Memory B cell (primary cell): ENCODE measurements around the gene TMEM154.

Source experiments
- ATAC-seq: fragments of 150-1000 bp; cut with Tn5 transposase; 2 replicates; pipeline ENCODE4 v1.10.0; 2021; ENCODE audit warnings: low read depth, mild to moderate bottlenecking, moderate library complexity
- DNase-seq, 2 donors: peaks; one replicate each; pipeline ENCODE4 v3.0.0; 2022; ENCODE audit warnings: low spot score in 2 of 2
- H3K27ac Mint-ChIP-seq: one replicate; pipeline ENCODE4 v1.8.0; 2022; ENCODE audit warnings: mild to moderate bottlenecking, moderate library complexity, mixed read lengths
- H3K27me3 Mint-ChIP-seq: one replicate; pipeline ENCODE4 v1.8.0; 2022; ENCODE audit warnings: mixed read lengths
- H3K36me3 Mint-ChIP-seq: one replicate; pipeline ENCODE4 v1.8.0; 2022; ENCODE audit warnings: mild to moderate bottlenecking, mixed read lengths
- H3K4me1 Mint-ChIP-seq: one replicate; pipeline ENCODE4 v1.8.0; 2022; ENCODE audit warnings: mixed read lengths
- H3K4me3 Mint-ChIP-seq: one replicate; pipeline ENCODE4 v1.8.0; 2022; ENCODE audit warnings: mild to moderate bottlenecking, moderate library complexity, mixed read lengths
- H3K9me3 Mint-ChIP-seq: one replicate; pipeline ENCODE4 v1.8.0; 2022; ENCODE audit warnings: mixed read lengths

The TMEM154 gene

DNA sequence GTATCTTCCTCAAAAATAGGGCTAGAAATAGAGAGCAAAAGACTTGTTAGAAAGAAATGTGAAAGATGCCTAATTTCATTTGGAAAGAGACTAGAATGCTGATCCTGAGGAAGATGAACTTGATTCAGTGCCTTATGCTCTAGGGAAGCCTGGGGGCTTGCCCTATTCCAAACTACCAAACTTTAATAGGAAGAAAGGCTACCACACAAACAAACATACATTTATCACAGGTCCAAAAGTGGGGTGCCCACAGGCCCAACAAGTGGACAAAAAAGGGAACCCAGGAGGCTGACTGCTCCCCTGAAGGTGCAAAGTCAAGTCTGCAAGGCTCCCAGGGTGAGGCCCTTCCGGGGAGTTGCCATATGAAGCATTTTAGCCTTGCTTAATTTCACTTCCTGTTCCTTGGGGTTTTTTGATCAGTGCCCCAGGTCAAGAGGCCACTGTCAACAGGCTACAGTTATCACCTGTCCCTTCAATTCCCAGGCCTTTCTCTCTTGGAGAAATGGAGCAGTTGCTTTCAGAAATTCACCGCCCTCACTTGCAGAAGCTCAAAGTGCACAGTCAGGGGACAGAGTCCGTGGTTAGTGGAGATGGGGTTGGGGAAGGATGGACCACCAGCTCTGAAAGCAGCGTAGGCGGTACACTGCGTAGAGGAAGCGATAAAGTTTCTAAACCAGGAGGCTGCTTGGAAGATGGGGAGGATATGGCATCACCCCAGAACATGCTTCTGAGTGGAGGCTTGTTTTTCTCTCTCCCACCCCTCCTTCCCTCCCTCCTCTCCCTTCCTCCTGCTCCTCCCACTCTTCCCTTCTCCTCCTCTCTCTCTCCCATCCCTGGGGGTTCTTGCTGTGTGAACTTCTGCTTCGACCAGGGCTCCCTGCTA, 36.4 kb downstream of the TMEM154 start:
- Mint-ChIP-seq H3K9me3 (no peaks in the 10 kb centered on the region), H3K27ac (peak overlapping the region; percentile 97), H3K36me3 (peaks cover 29% of the 10 kb centered on the region), H3K4me1 (peaks cover 49% of the 10 kb centered on the region), H3K4me3 (peak overlapping the region; percentile 80), H3K27me3 (no peaks in the 10 kb centered on the region)
- DNase-seq (peak; percentile 56 to 59), ATAC-seq (peak; percentile 91)

DNA sequence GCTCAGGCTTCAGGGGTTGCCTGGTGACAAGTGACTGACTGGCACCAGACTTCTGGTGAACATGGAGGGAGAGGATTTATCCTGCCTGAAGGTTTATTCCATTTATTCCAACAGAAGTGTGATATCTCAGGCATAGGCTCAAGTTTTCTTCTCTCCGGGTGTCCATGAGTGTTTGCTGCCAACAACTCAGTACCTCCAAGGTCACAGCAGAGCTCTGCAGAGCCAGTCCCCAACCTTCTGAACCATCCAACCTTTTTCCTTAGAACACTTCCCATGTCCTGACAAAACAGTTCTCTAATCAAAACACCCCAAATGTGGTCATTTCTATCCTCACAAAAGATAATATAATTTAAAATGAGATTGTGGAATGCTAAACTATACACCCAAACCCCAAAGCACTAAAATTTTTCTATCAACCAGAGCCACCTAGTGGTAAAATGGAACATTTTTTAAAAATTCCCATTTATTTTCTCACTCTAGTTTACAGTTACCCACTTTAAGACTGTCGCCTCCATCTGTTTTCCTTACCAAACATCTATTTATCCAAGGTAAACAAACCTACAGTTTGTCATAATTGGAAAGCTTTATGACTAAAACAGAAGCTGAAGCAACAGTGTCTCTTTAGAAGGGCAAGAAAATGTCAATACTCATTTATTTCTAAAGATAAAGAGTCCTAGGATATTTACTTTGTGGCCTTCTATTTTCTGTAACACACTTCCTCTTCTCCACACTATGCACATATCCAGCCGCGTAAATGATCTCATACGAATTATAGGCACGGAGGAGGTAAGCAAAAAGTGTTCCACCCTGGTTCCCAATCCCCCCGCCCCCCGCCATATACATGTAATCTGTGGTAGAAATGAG, 39.5 kb downstream of the TMEM154 start:
- H3K9me3 Mint-ChIP-seq, result no peaks in the 10 kb centered on the region
- no peaks in the 10 kb centered on the region for H3K27me3 Mint-ChIP-seq
- H3K4me1 Mint-ChIP-seq, result peaks cover 44% of the 10 kb centered on the region
- H3K4me3 Mint-ChIP-seq, result no peak overlapping the region
- ATAC-seq, result no peak
- H3K27ac Mint-ChIP-seq, result peak overlapping the region; percentile 3
- H3K36me3 Mint-ChIP-seq, result peaks cover 27% of the 10 kb centered on the region
- peak in 1 of 2 donors; percentile 15 for DNase-seq

DNA sequence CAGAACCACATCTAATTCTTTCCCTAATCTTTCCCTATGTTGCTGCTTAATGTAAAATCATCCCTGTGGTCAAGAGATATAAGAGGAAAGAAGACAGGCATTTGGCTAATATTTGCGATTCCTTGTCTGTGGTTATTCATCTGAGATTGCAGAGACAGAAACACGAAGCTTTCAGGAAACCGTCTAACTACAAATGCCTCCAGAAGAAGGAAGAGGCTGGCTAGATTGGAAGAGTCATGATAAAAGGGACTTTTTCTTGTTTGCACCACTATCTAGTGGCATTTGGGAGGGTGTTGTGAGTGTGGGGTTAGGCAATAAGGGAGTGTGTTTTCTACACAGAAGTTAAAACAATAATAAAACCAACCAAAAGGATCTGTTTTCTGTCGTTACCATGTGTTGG, 43.9 kb downstream of the TMEM154 start:
- no peaks in the 10 kb centered on the region for H3K9me3 Mint-ChIP-seq
- no peaks in the 10 kb centered on the region for H3K27me3 Mint-ChIP-seq
- peaks cover 19% of the 10 kb centered on the region for H3K4me1 Mint-ChIP-seq
- H3K36me3 Mint-ChIP-seq, result peaks cover 29% of the 10 kb centered on the region
- ATAC-seq (no peak), DNase-seq (no peak)
- H3K4me3 Mint-ChIP-seq, result no peak overlapping the region
- peak overlapping the region; percentile 58 for H3K27ac Mint-ChIP-seq

DNA sequence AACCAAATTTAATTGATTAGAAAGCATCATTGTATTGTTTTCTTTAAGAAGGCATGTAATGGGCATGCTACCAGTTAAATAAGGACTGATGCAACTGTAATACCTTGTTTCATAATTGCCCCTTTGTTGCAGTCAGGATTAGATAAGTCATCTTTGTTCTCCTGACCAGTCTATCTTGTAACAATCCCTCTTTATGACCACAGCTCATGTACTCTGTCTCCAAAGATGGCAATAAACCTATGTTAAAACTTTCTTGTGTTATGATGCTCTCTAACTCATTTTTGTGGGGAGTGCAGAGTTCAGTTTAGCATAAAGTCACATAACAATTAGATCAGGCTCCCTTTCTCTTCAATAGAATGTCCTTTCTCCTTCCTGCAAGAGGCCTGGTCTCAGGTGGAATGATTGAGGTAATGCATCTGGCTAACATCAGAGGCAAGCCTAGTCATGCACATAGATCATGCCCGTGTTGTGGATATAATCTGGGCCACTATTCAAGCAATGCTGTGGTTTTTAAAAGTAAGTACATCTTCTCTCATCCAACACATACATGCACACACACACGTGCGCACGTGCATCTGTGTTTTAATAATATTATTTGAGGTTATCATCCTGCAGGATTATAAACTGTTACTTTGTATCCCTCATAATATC, 45.6 kb downstream of the TMEM154 start:
- no peak overlapping the region for H3K27ac Mint-ChIP-seq
- H3K36me3 Mint-ChIP-seq, result peaks cover 27% of the 10 kb centered on the region

DNA sequence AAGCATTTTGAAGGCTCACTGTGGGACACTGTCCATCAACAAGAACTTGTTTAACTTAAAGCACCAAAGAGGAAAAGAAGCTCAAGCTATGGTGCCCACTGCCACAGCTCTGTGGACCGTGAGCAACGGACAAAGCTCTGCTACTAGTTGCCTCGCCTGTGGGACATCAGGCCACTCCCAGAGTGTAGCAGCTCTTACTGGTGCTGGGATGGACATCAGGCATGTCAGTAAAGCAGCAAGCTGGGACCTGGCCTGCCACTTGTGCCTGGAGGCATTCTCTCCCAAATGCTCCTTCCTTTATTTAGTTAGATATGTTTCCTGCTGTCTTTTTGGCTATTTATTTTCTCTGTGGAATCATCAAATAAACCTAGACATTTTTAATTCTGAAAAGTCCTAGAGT, 46.7 kb downstream of the TMEM154 start:
- Mint-ChIP-seq H3K27ac (no peak overlapping the region), H3K27me3 (no peaks in the 10 kb centered on the region), H3K4me3 (no peak overlapping the region), H3K9me3 (no peaks in the 10 kb centered on the region), H3K36me3 (peaks cover 29% of the 10 kb centered on the region), H3K4me1 (peaks cover 13% of the 10 kb centered on the region)
- ATAC-seq (no peak), DNase-seq (no peak)

More for the DNA sequence above, 45.6 kb downstream of the TMEM154 start:
- no peak overlapping the region for H3K4me3 Mint-ChIP-seq
- peaks cover 13% of the 10 kb centered on the region for H3K4me1 Mint-ChIP-seq
- H3K9me3 Mint-ChIP-seq, result no peaks in the 10 kb centered on the region
- no peak for DNase-seq
- H3K27me3 Mint-ChIP-seq, result no peaks in the 10 kb centered on the region
- no peak for ATAC-seq

DNA sequence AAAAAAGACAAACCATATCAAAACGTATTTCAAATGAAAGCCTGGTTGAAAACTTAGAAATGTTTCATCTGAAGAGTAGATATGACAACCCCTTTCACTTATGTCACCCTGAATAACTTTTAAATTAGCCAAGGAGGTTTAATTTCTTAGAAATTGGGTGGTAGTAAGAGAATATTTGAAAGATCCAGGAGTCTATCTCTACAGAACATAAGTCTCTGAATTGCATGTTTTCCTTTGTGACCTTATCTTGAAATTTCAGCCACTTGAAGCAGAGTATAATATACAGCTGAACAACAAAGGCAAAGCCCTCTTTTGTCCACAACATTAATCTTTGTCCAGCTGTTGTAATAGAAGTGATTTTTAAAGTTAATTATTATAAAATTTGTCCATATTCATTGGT, 49.5 kb downstream of the TMEM154 start:
- ATAC-seq (no peak), DNase-seq (no peak)
- H3K4me3 Mint-ChIP-seq, result no peak overlapping the region
- no peaks in the 10 kb centered on the region for H3K9me3 Mint-ChIP-seq
- H3K27me3 Mint-ChIP-seq, result no peaks in the 10 kb centered on the region
- peaks cover 28% of the 10 kb centered on the region for H3K36me3 Mint-ChIP-seq
- H3K4me1 Mint-ChIP-seq, result no peaks in the 10 kb centered on the region
- no peak overlapping the region for H3K27ac Mint-ChIP-seq

DNA sequence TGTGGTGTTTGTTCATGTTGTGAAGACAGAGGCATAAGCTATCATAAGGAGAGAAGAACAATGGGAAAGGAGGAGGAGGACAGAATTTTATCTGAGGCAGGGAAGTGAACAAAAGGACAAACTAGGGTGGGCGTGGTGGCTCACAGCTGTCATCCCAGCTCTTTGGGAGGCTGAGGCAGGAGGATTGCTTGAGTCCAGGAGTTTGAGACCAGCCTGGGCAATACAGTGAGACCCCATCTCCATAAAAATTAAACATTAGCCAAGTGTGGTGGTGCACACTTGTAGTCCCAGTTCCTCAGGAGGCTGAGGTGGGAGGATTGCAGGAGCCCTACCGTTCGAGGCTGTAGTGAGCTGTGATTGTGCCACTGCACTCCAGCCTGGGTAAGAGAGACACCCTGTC, 49.9 kb downstream of the TMEM154 start:
- Mint-ChIP-seq H3K27ac (peak overlapping the region; percentile 58), H3K4me1 (no peaks in the 10 kb centered on the region), H3K27me3 (no peaks in the 10 kb centered on the region), H3K4me3 (no peak overlapping the region), H3K9me3 (no peaks in the 10 kb centered on the region), H3K36me3 (peaks cover 28% of the 10 kb centered on the region)
- ATAC-seq (no peak), DNase-seq (no peak)

DNA sequence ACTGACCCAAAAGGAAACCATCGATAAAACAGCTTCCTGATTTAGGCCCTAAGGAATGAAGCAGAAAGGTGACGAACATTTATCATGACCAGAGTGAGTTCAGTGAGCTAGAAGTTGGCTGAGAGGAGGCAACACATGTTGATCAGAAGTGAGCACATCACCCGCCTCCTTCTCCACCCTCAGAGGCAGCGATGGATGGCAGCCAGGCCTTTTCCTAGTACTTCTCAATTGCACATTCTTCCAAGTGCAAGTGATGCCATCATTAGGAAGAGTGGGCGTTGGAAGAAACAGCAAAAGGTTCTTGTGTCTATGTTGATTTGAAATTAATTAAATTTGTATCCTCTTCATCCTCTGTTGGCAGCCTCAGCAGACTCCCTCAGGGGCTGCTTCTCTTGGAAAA, 51.7 kb downstream of the TMEM154 start:
- H3K4me3 Mint-ChIP-seq, result no peak overlapping the region
- H3K27ac Mint-ChIP-seq, result peak overlapping the region; percentile 53
- ATAC-seq, result no peak
- no peak for DNase-seq
- H3K4me1 Mint-ChIP-seq, result no peaks in the 10 kb centered on the region
- H3K36me3 Mint-ChIP-seq, result peaks cover 23% of the 10 kb centered on the region
- no peaks in the 10 kb centered on the region for H3K9me3 Mint-ChIP-seq
- no peaks in the 10 kb centered on the region for H3K27me3 Mint-ChIP-seq

DNA sequence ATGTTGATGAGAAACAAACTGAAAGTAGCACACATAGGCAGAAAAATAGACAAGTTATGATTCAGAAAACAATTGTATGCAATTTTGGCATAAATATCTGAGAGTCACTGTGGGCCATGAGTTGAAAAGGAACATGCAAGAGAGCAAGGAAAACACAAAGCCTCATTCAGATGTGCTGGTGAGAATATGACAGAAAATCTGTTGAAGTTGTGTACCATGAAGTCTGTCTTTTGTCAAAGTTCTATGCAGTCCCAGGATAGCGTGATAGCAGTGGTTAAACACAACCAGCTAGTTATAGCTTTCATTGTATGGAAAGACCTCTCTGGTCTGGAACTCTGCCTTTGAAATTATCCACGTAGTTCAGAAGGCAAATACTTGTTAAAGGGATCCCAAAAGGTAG, 53.0 kb downstream of the TMEM154 start:
- Mint-ChIP-seq H3K9me3 (no peaks in the 10 kb centered on the region), H3K27ac (peak overlapping the region; percentile 8), H3K36me3 (peaks cover 18% of the 10 kb centered on the region), H3K27me3 (no peaks in the 10 kb centered on the region), H3K4me1 (no peaks in the 10 kb centered on the region), H3K4me3 (no peak overlapping the region)
- ATAC-seq, result no peak
- DNase-seq, result no peak

DNA sequence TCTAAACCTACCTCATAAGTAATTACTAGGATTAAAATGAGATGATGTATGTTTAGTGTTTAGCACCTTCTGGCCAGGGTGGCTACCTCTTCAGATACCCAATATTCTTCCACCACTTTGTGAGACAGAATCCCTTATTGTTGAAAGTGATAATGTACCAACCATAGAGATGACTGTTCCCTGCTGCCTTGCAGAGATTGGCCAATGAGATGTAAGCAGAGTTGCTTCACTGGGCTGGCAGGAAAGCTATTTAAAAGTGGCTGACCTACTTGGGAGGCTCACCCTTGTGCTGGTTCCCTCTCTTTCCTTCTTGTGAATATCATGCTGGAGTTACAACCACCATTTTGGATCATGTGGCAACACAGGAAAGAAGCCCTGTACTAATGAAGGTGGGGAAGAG, 58.9 kb downstream of the TMEM154 start:
- ATAC-seq, result no peak
- Mint-ChIP-seq H3K4me3 (no peak overlapping the region), H3K27me3 (no peaks in the 10 kb centered on the region), H3K27ac (no peak overlapping the region), H3K9me3 (no peaks in the 10 kb centered on the region), H3K4me1 (peaks cover 3% of the 10 kb centered on the region), H3K36me3 (no peaks in the 10 kb centered on the region)
- no peak for DNase-seq

DNA sequence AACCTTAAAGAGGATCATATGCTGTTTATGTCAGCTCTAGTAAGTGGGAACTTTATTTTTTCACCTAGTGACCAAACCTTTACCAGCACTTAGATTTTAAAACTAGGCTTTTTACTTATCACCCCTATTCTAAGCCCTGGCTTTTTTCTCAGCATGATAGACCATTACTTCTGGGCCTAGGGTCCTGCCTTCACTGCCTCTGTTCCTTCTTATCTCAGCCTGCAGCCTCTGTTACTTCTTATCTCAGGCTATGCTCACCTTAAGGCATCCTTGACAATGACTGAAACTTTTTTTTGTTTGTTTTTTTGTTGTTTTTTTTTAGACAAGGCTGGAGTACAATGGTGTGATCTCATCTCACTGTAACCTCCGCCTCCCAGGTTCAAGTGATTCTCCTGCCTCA, 59.6 kb downstream of the TMEM154 start:
- Mint-ChIP-seq H3K27ac (no peak overlapping the region), H3K36me3 (no peaks in the 10 kb centered on the region), H3K27me3 (no peaks in the 10 kb centered on the region), H3K4me1 (peaks cover 3% of the 10 kb centered on the region), H3K9me3 (no peaks in the 10 kb centered on the region), H3K4me3 (no peak overlapping the region)
- DNase-seq (no peak), ATAC-seq (no peak)

DNA sequence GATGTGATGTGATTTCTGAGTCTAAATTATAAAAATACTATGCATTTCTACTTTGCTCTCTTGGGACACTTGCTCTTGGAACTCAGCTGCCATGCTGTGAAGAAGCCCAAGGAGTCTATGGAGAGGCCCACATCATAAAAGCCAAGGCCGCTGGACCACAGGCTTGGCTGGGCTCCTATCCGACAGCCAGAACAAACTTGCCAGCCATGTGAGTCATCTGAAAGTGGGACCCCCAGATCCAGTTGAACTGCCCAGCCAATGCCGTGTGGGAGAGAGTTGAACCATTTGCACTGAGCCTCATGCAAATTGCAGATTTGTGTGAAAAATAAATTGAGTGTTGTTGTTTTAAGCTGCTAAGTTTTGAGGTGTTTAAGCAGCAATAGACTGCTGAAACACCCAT, 60.2 kb downstream of the TMEM154 start:
- Mint-ChIP-seq H3K9me3 (no peaks in the 10 kb centered on the region), H3K4me1 (peaks cover 3% of the 10 kb centered on the region), H3K27me3 (no peaks in the 10 kb centered on the region), H3K27ac (no peak overlapping the region), H3K36me3 (no peaks in the 10 kb centered on the region), H3K4me3 (no peak overlapping the region)
- ATAC-seq, result no peak
- DNase-seq, result no peak

DNA sequence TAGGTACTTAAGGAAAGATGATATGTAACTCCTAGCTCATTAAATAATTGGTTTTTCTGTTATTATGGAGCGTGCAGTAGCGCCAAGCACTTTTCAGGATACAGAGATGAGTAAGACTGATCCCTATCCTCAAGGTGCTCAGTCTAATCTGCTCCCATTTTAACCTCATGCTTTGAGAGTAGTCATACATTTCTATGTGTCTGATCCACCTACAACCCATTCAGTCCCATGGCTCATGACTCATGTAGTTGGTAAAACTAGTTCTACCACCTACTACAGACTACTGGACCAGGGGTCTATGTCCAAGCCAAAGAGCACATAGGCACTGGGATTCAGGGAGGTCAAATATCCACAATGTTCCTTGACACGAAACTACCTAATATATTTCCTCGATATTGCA, 60.8 kb downstream of the TMEM154 start:
- no peaks in the 10 kb centered on the region for H3K36me3 Mint-ChIP-seq
- DNase-seq, result no peak

DNA sequence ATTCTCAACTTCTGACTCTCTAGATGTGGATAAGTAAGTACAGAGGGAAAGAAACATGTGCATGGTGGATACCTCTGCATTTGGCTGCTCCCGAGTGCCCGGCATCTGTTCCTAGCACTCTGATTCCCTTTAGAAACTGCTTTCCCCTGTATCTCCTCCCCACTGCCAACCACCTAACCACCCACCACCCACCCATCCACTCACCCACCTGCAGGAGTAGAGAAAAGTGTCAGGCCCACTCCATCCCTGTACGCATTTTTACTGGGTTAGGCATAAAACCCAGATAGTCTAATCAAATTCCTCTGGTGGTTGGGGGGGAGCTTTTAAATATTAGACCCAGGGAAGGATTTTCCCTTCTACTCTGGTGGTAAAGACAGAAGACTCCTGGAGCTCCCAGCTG, 63.0 kb downstream of the TMEM154 start:
- Mint-ChIP-seq H3K9me3 (no peaks in the 10 kb centered on the region), H3K36me3 (no peaks in the 10 kb centered on the region), H3K4me1 (peaks cover 3% of the 10 kb centered on the region), H3K27ac (no peak overlapping the region), H3K27me3 (no peaks in the 10 kb centered on the region), H3K4me3 (no peak overlapping the region)
- ATAC-seq, result no peak
- no peak for DNase-seq

More for the DNA sequence above, 60.8 kb downstream of the TMEM154 start:
- Mint-ChIP-seq H3K27me3 (no peaks in the 10 kb centered on the region), H3K9me3 (no peaks in the 10 kb centered on the region), H3K27ac (no peak overlapping the region), H3K4me3 (no peak overlapping the region), H3K4me1 (peaks cover 3% of the 10 kb centered on the region)
- ATAC-seq, result no peak
